Osteocyte (in vitro differentiated cells): ENCODE data around the gene MAP7D1. TPM values are rescaled to one million over a fixed set of nuclear protein-coding genes. Genes with fewer than 3 reads are reported as not detected.
A peak's percentile ranks its signal among the peaks of the same experiment; 100 is the strongest.

Experiments used
- DNase-seq: peaks from one replicate; pipeline ENCODE4 v3.0.0; 2021; ENCODE audit warnings: mixed read lengths; ENCODE audit not compliant: unreplicated experiment; ENCODE audit errors: extremely low spot score
- H3K27ac Mint-ChIP-seq: one replicate; pipeline ENCODE4 v1.8.0; 2021; ENCODE audit warnings: mild to moderate bottlenecking, mixed read lengths; ENCODE audit not compliant: unreplicated experiment
- H3K27me3 Mint-ChIP-seq: one replicate; pipeline ENCODE4 v1.8.0; 2021; ENCODE audit warnings: mixed read lengths; ENCODE audit not compliant: unreplicated experiment
- H3K36me3 Mint-ChIP-seq: one replicate; pipeline ENCODE4 v1.8.0; 2021; ENCODE audit warnings: mixed read lengths; ENCODE audit not compliant: unreplicated experiment
- H3K4me1 Mint-ChIP-seq: one replicate; pipeline ENCODE4 v1.8.0; 2021; ENCODE audit warnings: mixed read lengths; ENCODE audit not compliant: unreplicated experiment
- H3K4me3 Mint-ChIP-seq: one replicate; pipeline ENCODE4 v1.8.0; 2021; ENCODE audit warnings: mild to moderate bottlenecking, moderate library complexity, mixed read lengths; ENCODE audit not compliant: unreplicated experiment
- H3K9me3 Mint-ChIP-seq: one replicate; pipeline ENCODE4 v1.8.0; 2021; ENCODE audit warnings: mixed read lengths; ENCODE audit not compliant: unreplicated experiment
- CTCF ChIP-seq: fragments of 200-600 bp; sonication (generic); IDR thresholded peaks from 2 replicates; pipeline ENCODE4 v1.5.0; 2021; ENCODE audit warnings: antibody characterized with exemption, mild to moderate bottlenecking, moderate library complexity
- total RNA-seq: library from RNA; stranded (reverse); gene quantifications from 2 replicates; pipeline ENCODE4 v1.2.1, GENCODE V29; 2021

The MAP7D1 gene
- total RNA-seq, 1 donor from 2014 or later, result 157 TPM

- TF ChIP-seq CTCF, result peak; percentile 90
- H3K4me1 Mint-ChIP-seq, result peaks cover 16% of the 10 kb centered on the region
- no peak for DNase-seq
- H3K9me3 Mint-ChIP-seq, result no peaks in the 10 kb centered on the region
- H3K4me3 Mint-ChIP-seq, result no peak overlapping the region
- H3K27ac Mint-ChIP-seq, result peak overlapping the region; percentile 68
- peaks cover 15% of the 10 kb centered on the region for H3K36me3 Mint-ChIP-seq
- no peaks in the 10 kb centered on the region for H3K27me3 Mint-ChIP-seq
Measured at GRCh38 chr1:36134505-36135329, 21.2 kb upstream of the MAP7D1 start.

GRCh38 chr1:36135330-36135667 lies 20.7 kb upstream of the MAP7D1 start:
- Mint-ChIP-seq H3K27ac (peak overlapping the region; percentile 68), H3K4me1 (peaks cover 16% of the 10 kb centered on the region), H3K4me3 (no peak overlapping the region), H3K36me3 (peaks cover 18% of the 10 kb centered on the region), H3K9me3 (no peaks in the 10 kb centered on the region), H3K27me3 (no peaks in the 10 kb centered on the region)
- TF ChIP-seq CTCF, result no peak
- DNase-seq, result no peak

- Mint-ChIP-seq H3K27me3 (no peaks in the 10 kb centered on the region), H3K4me3 (no peak overlapping the region), H3K4me1 (peaks cover 18% of the 10 kb centered on the region), H3K9me3 (no peaks in the 10 kb centered on the region), H3K27ac (peak overlapping the region; percentile 68), H3K36me3 (peaks cover 18% of the 10 kb centered on the region)
- no peak for TF ChIP-seq CTCF
- DNase-seq, result no peak
Measured at GRCh38 chr1:36135796-36136195, 20.2 kb upstream of the MAP7D1 start.

GRCh38 chr1:36136535-36136934 lies 19.4 kb upstream of the MAP7D1 start:
- no peak overlapping the region for H3K27ac Mint-ChIP-seq
- H3K36me3 Mint-ChIP-seq, result peaks cover 18% of the 10 kb centered on the region
- DNase-seq, result no peak
- no peaks in the 10 kb centered on the region for H3K27me3 Mint-ChIP-seq
- no peaks in the 10 kb centered on the region for H3K9me3 Mint-ChIP-seq
- H3K4me3 Mint-ChIP-seq, result no peak overlapping the region
- TF ChIP-seq CTCF, result no peak
- H3K4me1 Mint-ChIP-seq, result peaks cover 22% of the 10 kb centered on the region

GRCh38 chr1:36137226-36137625 lies 18.7 kb upstream of the MAP7D1 start:
- Mint-ChIP-seq H3K36me3 (peaks cover 18% of the 10 kb centered on the region), H3K4me3 (no peak overlapping the region), H3K9me3 (no peaks in the 10 kb centered on the region), H3K27ac (no peak overlapping the region), H3K4me1 (peaks cover 22% of the 10 kb centered on the region), H3K27me3 (no peaks in the 10 kb centered on the region)
- DNase-seq, result no peak
- TF ChIP-seq CTCF, result no peak
